HCT116 (cell line): ENCODE data around the gene VPS33A. TPM values are rescaled to one million over a fixed set of nuclear protein-coding genes. Genes with fewer than 3 reads are reported as not detected.
A peak's percentile ranks its signal among the peaks of the same experiment; 100 is the strongest.

Experiments
- ATAC-seq: fragments of 200-7000 bp; cut with Tn5 transposase; 2 replicates; pipeline ENCODE4 v1.9.1; 2020; ENCODE audit warnings: mild to moderate bottlenecking, moderate library complexity
- Bru-seq: library from RNA; stranded (reverse); fragments of 400-500 nt; gene quantifications from one replicate; lab custom pipeline; 2021; lab: Mats Ljungman, UMichigan
- BruChase-seq, 2 experiments: library from RNA; stranded (reverse); fragments of 400-500 nt; gene quantifications; one replicate each; lab custom pipeline; 2021; lab: Mats Ljungman, UMichigan
- BruUV-seq: library from RNA; stranded (reverse); fragments of 400-500 nt; replicated peaks from 2 replicates; lab custom pipeline; 2021; lab: Mats Ljungman, UMichigan
- CTCF ChIA-PET: fragments of 300-600 bp; sonication (Branson Sonifier 250); formaldehyde crosslinking; loops from one replicate; lab custom pipeline; 2021; ENCODE audit warnings: antibody characterized with exemption; lab: Charles Lee
- POLR2A ChIA-PET: fragments of 300-600, 350-600 bp; sonication (Branson Sonifier 250); formaldehyde crosslinking; loops from one replicate; lab custom pipeline; 2021; ENCODE audit warnings: antibody characterized with exemption; lab: Charles Lee
- RAD21 ChIA-PET, 2 experiments: fragments of 300-600 bp; sonication (Branson Sonifier 250); formaldehyde crosslinking; loops; one replicate each; lab custom pipeline; 2023; ENCODE audit warnings: low total read pairs in 2 of 2; ENCODE audit not compliant: uncharacterized antibody in 2 of 2, unreplicated experiment in 2 of 2, low non-redundant PET in 1 of 2; lab: Charles Lee
- DNase-seq: peaks from one replicate; pipeline ENCODE4 v3.0.0-alpha.2; 2010; ENCODE audit warnings: low read depth, low spot score
- H2AFZ ChIP-seq: fragments of 200-600 bp; shearing (Covaris generic), sonication (generic); 2 replicates; pipeline ENCODE4 v1.6.1; 2017; ENCODE audit warnings: low read depth, mixed run types, mixed read lengths, antibody characterized with exemption, low read length; ENCODE audit not compliant: poor library complexity, severe bottlenecking
- H3K27ac ChIP-seq: 2 replicates; pipeline ENCODE4 v1.5.1; 2012; ENCODE audit warnings: low read depth, low read length
- H3K27me3 ChIP-seq: fragments of 200-600 bp; sonication (generic); 2 replicates; pipeline ENCODE4 v1.6.1; 2016; ENCODE audit warnings: mixed run types, low read length, mixed read lengths; ENCODE audit not compliant: insufficient read depth
- H3K36me3 ChIP-seq, 2 experiments: fragments of 200-500 bp in 1 of 2; fragments of 200-600 bp in 1 of 2; sonication (Bioruptor generic) in 1 of 2; sonication (generic) in 1 of 2; 2 replicates each; pipeline versions ENCODE4 v1.5.1 to v1.6.1; 2014 to 2016; ENCODE audit warnings: low read length in 2 of 2, inconsistent platforms in 1 of 2, mixed read lengths in 1 of 2, mixed run types in 1 of 2; ENCODE audit not compliant: insufficient read depth in 2 of 2, control insufficient read depth in 1 of 2
- H3K4me1 ChIP-seq, 2 experiments: fragments of 200-600 bp in 1 of 2; sonication (generic) in 1 of 2; 2 replicates each; pipeline versions ENCODE4 v1.5.1 to v1.6.1; 2012 to 2017; ENCODE audit warnings: low read length in 2 of 2, inconsistent platforms in 1 of 2, mild to moderate bottlenecking in 1 of 2, mixed read lengths in 1 of 2, mixed run types in 1 of 2, moderate library complexity in 1 of 2; ENCODE audit not compliant: insufficient read depth in 2 of 2, control insufficient read depth in 1 of 2
- H3K4me2 ChIP-seq: fragments of 200-600 bp; sonication (generic); 2 replicates; pipeline ENCODE4 v1.6.1; 2017; ENCODE audit warnings: mixed run types, low read length, mixed read lengths
- H3K4me3 ChIP-seq, 2 experiments: fragments of 200-600 bp in 1 of 2; sonication (generic) in 1 of 2; replicated peaks in 1 of 2; 2 replicates each; pipeline ENCODE4 v1.5.1; 2011 to 2016; ENCODE audit warnings: low read length in 2 of 2, control low read depth in 1 of 2, low read depth in 1 of 2, mild to moderate bottlenecking in 1 of 2, mixed read lengths in 1 of 2, mixed run types in 1 of 2
- H3K79me2 ChIP-seq: fragments of 200-600 bp; sonication (generic); 2 replicates; pipeline ENCODE4 v1.6.1; 2017; ENCODE audit warnings: mild to moderate bottlenecking, mixed run types, low read length, moderate library complexity, mixed read lengths; ENCODE audit not compliant: insufficient read depth
- H3K9ac ChIP-seq: fragments of 200-600 bp; sonication (generic); 2 replicates; pipeline ENCODE4 v1.6.1; 2016; ENCODE audit warnings: low read length, mixed read lengths
- H3K9me2 ChIP-seq: fragments of 200-600 bp; sonication (generic), shearing (Covaris generic); 2 replicates; pipeline ENCODE4 v1.6.1; 2017; ENCODE audit warnings: mixed run types, mild to moderate bottlenecking, moderate library complexity; ENCODE audit not compliant: insufficient read depth
- H3K9me3 ChIP-seq, 2 experiments: fragments of 200-500 bp in 1 of 2; fragments of 200-600 bp in 1 of 2; sonication (Bioruptor generic) in 1 of 2; sonication (generic) in 1 of 2; 2 replicates each; pipeline ENCODE4 v1.6.1; 2014 to 2017; ENCODE audit warnings: low read length in 2 of 2, mixed read lengths in 2 of 2, inconsistent platforms in 1 of 2, low read depth in 1 of 2, mild to moderate bottlenecking in 1 of 2, mixed run types in 1 of 2, moderate library complexity in 1 of 2; ENCODE audit not compliant: control insufficient read depth in 1 of 2, insufficient read depth in 1 of 2
- H4K20me1 ChIP-seq: fragments of 200-600 bp; sonication (generic), shearing (Covaris generic); 2 replicates; pipeline ENCODE4 v1.6.1; 2017; ENCODE audit warnings: mixed run types, mild to moderate bottlenecking, moderate library complexity; ENCODE audit not compliant: insufficient read depth
- ATF3 ChIP-seq: IDR thresholded peaks from 2 replicates; pipeline ENCODE4 v1.6.1; 2012
- CBX3 ChIP-seq: IDR thresholded peaks from 2 replicates; pipeline ENCODE4 v1.6.1; 2012; ENCODE audit warnings: low read depth
- CEBPB ChIP-seq: IDR thresholded peaks from 2 replicates; pipeline ENCODE4 v1.6.1; 2012; ENCODE audit warnings: low read depth
- EGR1 ChIP-seq: IDR thresholded peaks from 2 replicates; pipeline ENCODE4 v1.6.1; 2012; ENCODE audit warnings: low read depth
- ELF1 ChIP-seq: IDR thresholded peaks from 2 replicates; pipeline ENCODE4 v1.6.1; 2012; ENCODE audit warnings: low read depth, borderline replicate concordance
- EZH2 ChIP-seq: fragments of 200-600 bp; sonication (generic); IDR thresholded peaks from 2 replicates; pipeline ENCODE4 v1.6.1; 2017; ENCODE audit warnings: antibody characterized with exemption, mixed run types
- EZH2phosphoT487 ChIP-seq: fragments of 200-600 bp; IDR thresholded peaks from 2 replicates; pipeline ENCODE4 v1.6.1; 2018; ENCODE audit warnings: antibody characterized with exemption, borderline replicate concordance
- FOSL1 ChIP-seq: IDR thresholded peaks from 2 replicates; pipeline ENCODE4 v1.6.1; 2012; ENCODE audit warnings: low read depth
- JUND ChIP-seq: IDR thresholded peaks from 2 replicates; pipeline ENCODE4 v1.6.1; 2012
- MAX ChIP-seq: IDR thresholded peaks from 2 replicates; pipeline ENCODE4 v1.6.1; 2012
- POLR2A ChIP-seq: IDR thresholded peaks from 2 replicates; pipeline ENCODE4 v1.7.0; 2011; ENCODE audit warnings: borderline replicate concordance; ENCODE audit not compliant: insufficient read depth, insufficient read length; ENCODE audit errors: extremely low read depth
- RAD21 ChIP-seq: IDR thresholded peaks from 2 replicates; pipeline ENCODE4 v1.6.1; 2012; ENCODE audit warnings: low read depth, mild to moderate bottlenecking
- REST ChIP-seq: IDR thresholded peaks from 2 replicates; pipeline ENCODE4 v1.6.1; 2012; ENCODE audit warnings: low read depth
- SIN3A ChIP-seq: IDR thresholded peaks from 2 replicates; pipeline ENCODE4 v1.6.1; 2012; ENCODE audit warnings: low read depth
- SP1 ChIP-seq: IDR thresholded peaks from 2 replicates; pipeline ENCODE4 v1.6.1; 2012; ENCODE audit warnings: low read depth
- SRF ChIP-seq: IDR thresholded peaks from 2 replicates; pipeline ENCODE4 v1.6.1; 2012; ENCODE audit warnings: low read depth
- TCF7L2 ChIP-seq: IDR thresholded peaks from 2 replicates; pipeline ENCODE4 v1.7.0; 2011; ENCODE audit warnings: borderline replicate concordance, inconsistent platforms; ENCODE audit not compliant: insufficient read depth, insufficient read length; ENCODE audit errors: extremely low read depth
- YY1 ChIP-seq: IDR thresholded peaks from 2 replicates; pipeline ENCODE4 v1.6.1; 2011; ENCODE audit warnings: low read length, low read depth, moderate library complexity, mild to moderate bottlenecking; ENCODE audit not compliant: insufficient replicate concordance; ENCODE audit errors: extremely low read depth
- ZBTB33 ChIP-seq: IDR thresholded peaks from 2 replicates; pipeline ENCODE4 v1.6.1; 2011; ENCODE audit warnings: mild to moderate bottlenecking, low read length, moderate library complexity; ENCODE audit not compliant: insufficient replicate concordance; ENCODE audit errors: extremely low read depth
- ZFX ChIP-seq: fragments of 450-650 bp; IDR thresholded peaks from 2 replicates; pipeline ENCODE4 v1.6.1; 2017
- ZNF274 ChIP-seq: fragments of 200-500 bp; sonication (Bioruptor generic); IDR thresholded peaks from 2 replicates; pipeline ENCODE4 v1.6.1; 2014; ENCODE audit warnings: mild to moderate bottlenecking, low read depth, low read length, inconsistent platforms
- intact Hi-C: fragments of 100-400 bp; cut with micrococcal nuclease; formaldehyde crosslinking; loops from 2 replicates; pipeline ENCODE4 v1.10.0; 2022
- long read RNA-seq: library from polyadenylated mRNA; unstranded; transcript quantifications from one replicate; pipeline ENCODE4 v2.0.0, GENCODE V29; 2021; ENCODE audit not compliant: unreplicated experiment
- polyA plus RNA-seq: library from polyadenylated mRNA; unstranded; fragments of >200 nt; gene quantifications from 2 replicates; pipeline ENCODE4 v1.2.1, GENCODE V29; 2012; ENCODE audit warnings: missing spikeins
- total RNA-seq: library from RNA; stranded (reverse); gene quantifications from one replicate; pipeline ENCODE4 v1.2.1, GENCODE V29; 2021; ENCODE audit not compliant: unreplicated experiment

The VPS33A gene
- total RNA-seq (19.4 TPM), Bru-seq, nascent RNA (percentile 63 among the genes with signal in this experiment), BruChase-seq, experiment 1, labeled RNA remaining after a 6-hour chase (percentile 94 among the genes with signal in this experiment), BruChase-seq, experiment 2, labeled RNA remaining after a 2-hour chase (percentile 88 among the genes with signal in this experiment)
- 6.1 and 8.7 TPM in 2 replicates for polyA plus RNA-seq
- long read RNA-seq, full-length matches to known transcripts: 53 of 74 reads
- long read RNA-seq, partial matches to known transcripts: 6 of 74 reads
- long read RNA-seq, other reads (novel, unspliced or antisense): 15 of 74 reads

GRCh38 chr12:122266230-122266901 lies at the start of gene VPS33A:
Gene VPS33A, minus strand, starts transcription at chr12:122266494. Its CDS starts 86 bp downstream, at chr12:122266408.
- peaks cover 9 to 16% of the 10 kb centered on the region in 2 experiments; a peak in 3 of 4 replicates for H3K4me1 ChIP-seq
- CTCF ChIA-PET: interaction anchor here (0.7 to 1.1 kb wide), 3 partner anchors 24 to 136 kb away, joined by 3 to 4 read pairs (median 3); no protein-coding TSS in a partner anchor
- H3K9me3 ChIP-seq: no peaks in the 10 kb centered on the region
- intact Hi-C loops: loop anchor here (1.0 kb wide), 1 partner anchor 40 kb away; the partner anchor contains the start of gene DIABLO
- peak within 1 kb of the TSS; percentile 91 to 95 for H3K4me3 ChIP-seq
- BruUV-seq: no TSS peak
- H3K36me3 ChIP-seq: no peaks in the 10 kb centered on the region
- no peaks in the 10 kb centered on the region for H3K27me3 ChIP-seq
- H2AFZ ChIP-seq: peak within 1 kb of the TSS; percentile 4
- H3K79me2 ChIP-seq: peaks cover 16% of the 10 kb centered on the region
- peak within 1 kb of the TSS; percentile 69 for H3K9ac ChIP-seq
- ATAC-seq (peak; percentile 90), DNase-seq (peak; percentile 97)
- peak within 1 kb of the TSS; percentile 72 for H3K27ac ChIP-seq
- no peaks in the 10 kb centered on the region for H4K20me1 ChIP-seq
- RAD21 ChIA-PET: interaction anchor here (0.7 kb wide), 2 partner anchors 45 to 49 kb away, joined by 3 to 4 read pairs; no protein-coding TSS in a partner anchor
- H3K4me2 ChIP-seq: peak within 1 kb of the TSS; percentile 81
- POLR2A ChIA-PET: interaction anchor here (0.7 to 0.8 kb wide), 4 partner anchors 10 to 468 kb away, joined by 3 read pairs; partner anchors contain the start of gene DIABLO
- H3K9me2 ChIP-seq: no peaks in the 10 kb centered on the region
- no peak for TF ChIP-seq EGR1
- TF ChIP-seq EZH2: no peak
- no peak for TF ChIP-seq ZNF274
- TF ChIP-seq JUND: peak; percentile 47; the same call in 1 of the 2 replicates
- TF ChIP-seq REST: no peak
- TF ChIP-seq TCF7L2: peak; percentile 56
- TF ChIP-seq FOSL1: peak; percentile 63
- peak; percentile 95 for TF ChIP-seq SP1
- TF ChIP-seq POLR2A: peak; percentile 69
- TF ChIP-seq CBX3: peak; percentile 91
- TF ChIP-seq ATF3: no peak; the same call in 1 of the 2 replicates
- peak; percentile 99 for TF ChIP-seq SIN3A
- peak; percentile 83 for TF ChIP-seq ZBTB33
- peak; percentile 99 for TF ChIP-seq ELF1
- TF ChIP-seq ZFX: peak; percentile 57
- TF ChIP-seq SRF: no peak
- TF ChIP-seq RAD21: no peak
- peak; percentile 89 for TF ChIP-seq YY1
- no peak for TF ChIP-seq EZH2phosphoT487
- peak; percentile 92 for TF ChIP-seq MAX
- no peak for TF ChIP-seq CEBPB
